ENCODE results near the gene HDAC4.

Gene HDAC4

DNA sequence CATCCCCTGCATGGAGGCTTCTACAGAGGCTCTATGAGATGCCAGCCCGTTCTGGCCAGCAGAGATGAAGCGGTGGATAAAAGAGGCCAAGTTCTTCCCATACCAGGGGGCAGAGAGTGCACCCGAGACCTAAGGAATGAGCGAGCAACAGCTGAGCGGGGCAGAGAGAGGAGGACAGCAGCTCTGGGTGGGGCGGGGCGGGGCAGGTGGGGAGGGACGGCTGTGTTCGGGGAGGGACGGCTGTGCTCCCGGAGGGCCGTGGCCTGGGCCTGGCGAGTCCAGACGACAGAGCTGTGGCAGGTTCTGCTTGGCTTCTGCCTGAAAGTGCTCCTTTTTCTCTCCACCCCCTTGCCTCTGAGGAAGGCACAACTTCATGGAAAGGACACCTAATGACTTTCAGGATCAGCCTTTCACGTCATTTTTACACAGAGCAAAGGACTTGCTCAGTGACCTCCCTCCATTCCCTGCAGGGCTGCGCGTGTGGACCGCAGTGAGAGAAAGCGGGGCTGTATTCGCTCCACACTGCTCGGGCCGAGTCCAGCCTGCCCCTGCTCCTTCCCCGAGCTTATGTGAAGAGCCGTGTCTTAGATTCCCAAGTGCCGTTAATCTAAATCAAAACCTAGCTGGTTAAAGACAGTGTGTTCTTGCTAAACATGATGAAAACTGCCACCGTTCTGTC is 232.9 kb downstream of the HDAC4 start:
- Histone ChIP-seq H3K27me3 (ENCODE audit: insufficient read depth, low read length, poor library complexity, severe bottlenecking) (no peaks in the 10 kb centered on the region), H3K9ac (ENCODE audit: low read depth, low read length, poor library complexity, severe bottlenecking) (no peak overlapping the region), H3K4me2 (ENCODE audit: low read depth, low read length, poor library complexity, severe bottlenecking) (no peak overlapping the region), H3K9me3 (ENCODE audit: insufficient read depth, low read depth, low read length) (peaks cover 12% of the 10 kb centered on the region; the same call in 1 of the 2 replicates), H3K36me3 (ENCODE audit: insufficient read depth, low read length) (peaks cover 11% of the 10 kb centered on the region; the same call in 1 of the 2 replicates), H3K4me3 (ENCODE audit: low read length, poor library complexity, severe bottlenecking) (no peak overlapping the region), H3K79me2 (ENCODE audit: insufficient read depth, low read length) (no peaks in the 10 kb centered on the region), H2AFZ (ENCODE audit: low read length) (no peak overlapping the region), H3K4me1 (ENCODE audit: insufficient read depth, low read length, poor library complexity, severe bottlenecking) (peaks cover 9% of the 10 kb centered on the region), H3K9me2 (replicated peaks; ENCODE audit: low read depth, low read length) (no peaks in the 10 kb centered on the region), H4K20me1 (ENCODE audit: insufficient read depth, low read length, poor library complexity, severe bottlenecking) (peaks cover 5% of the 10 kb centered on the region), H3F3A (ENCODE audit: low read depth) (no peaks in the 10 kb centered on the region)
- TF ChIP-seq, protein P1, sequence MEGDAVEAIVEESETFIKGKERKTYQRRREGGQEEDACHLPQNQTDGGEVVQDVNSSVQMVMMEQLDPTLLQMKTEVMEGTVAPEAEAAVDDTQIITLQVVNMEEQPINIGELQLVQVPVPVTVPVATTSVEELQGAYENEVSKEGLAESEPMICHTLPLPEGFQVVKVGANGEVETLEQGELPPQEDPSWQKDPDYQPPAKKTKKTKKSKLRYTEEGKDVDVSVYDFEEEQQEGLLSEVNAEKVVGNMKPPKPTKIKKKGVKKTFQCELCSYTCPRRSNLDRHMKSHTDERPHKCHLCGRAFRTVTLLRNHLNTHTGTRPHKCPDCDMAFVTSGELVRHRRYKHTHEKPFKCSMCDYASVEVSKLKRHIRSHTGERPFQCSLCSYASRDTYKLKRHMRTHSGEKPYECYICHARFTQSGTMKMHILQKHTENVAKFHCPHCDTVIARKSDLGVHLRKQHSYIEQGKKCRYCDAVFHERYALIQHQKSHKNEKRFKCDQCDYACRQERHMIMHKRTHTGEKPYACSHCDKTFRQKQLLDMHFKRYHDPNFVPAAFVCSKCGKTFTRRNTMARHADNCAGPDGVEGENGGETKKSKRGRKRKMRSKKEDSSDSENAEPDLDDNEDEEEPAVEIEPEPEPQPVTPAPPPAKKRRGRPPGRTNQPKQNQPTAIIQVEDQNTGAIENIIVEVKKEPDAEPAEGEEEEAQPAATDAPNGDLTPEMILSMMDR (conservative IDR thresholded peaks at IDR 0.05; ENCODE audit: low read length), result no peak
- TF ChIP-seq EZH2phosphoT487 (IDR thresholded peaks at IDR 0.05; ENCODE audit: borderline replicate concordance), result no peak

DNA sequence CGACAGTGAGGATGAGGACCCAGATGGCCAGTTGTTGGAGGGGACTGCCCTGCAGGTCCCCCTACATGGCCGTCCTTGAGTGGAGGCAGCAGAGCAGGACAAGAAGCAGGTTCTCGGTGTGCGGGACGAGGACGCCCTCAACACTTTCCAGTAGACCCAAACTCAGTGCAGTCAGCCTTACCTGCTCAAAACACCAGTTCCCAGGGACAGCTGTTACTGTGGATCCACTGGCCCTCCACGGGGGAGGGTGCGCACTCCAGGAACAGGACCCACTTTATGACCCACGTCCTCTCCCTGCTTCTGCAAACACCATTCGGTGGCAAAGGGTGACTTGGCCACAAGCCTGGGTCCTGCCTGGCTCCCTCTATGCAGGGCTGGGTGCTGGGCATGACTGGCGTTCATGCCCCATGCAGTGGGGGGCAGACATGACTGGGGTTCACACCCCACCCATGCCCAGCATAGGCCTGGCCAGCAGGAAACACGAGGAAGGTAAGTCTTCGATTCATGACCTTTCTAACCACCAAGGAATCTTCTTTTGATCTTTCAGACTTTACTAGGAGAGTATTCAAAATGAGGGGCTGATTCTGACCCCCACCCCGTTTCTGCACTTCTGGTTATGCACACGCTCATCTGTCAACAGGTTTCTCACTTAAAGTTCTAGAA is 233.7 kb downstream of the HDAC4 start:
- H3K4me3 ChIP-seq (ENCODE audit: low read length, poor library complexity, severe bottlenecking), result no peak overlapping the region
- H3K9me2 ChIP-seq (replicated peaks; ENCODE audit: low read depth, low read length), result no peaks in the 10 kb centered on the region
- peaks cover 9% of the 10 kb centered on the region for H3K4me1 ChIP-seq (ENCODE audit: insufficient read depth, low read length, poor library complexity, severe bottlenecking)
- TF ChIP-seq EZH2phosphoT487 (IDR thresholded peaks at IDR 0.05; ENCODE audit: borderline replicate concordance), result no peak
- TF ChIP-seq, protein P1 (conservative IDR thresholded peaks at IDR 0.05; ENCODE audit: low read length), result no peak
- no peaks in the 10 kb centered on the region for H3K27me3 ChIP-seq (ENCODE audit: insufficient read depth, low read length, poor library complexity, severe bottlenecking)
- no peaks in the 10 kb centered on the region for H3F3A ChIP-seq (ENCODE audit: low read depth)
- H3K36me3 ChIP-seq (ENCODE audit: insufficient read depth, low read length), result peaks cover 17% of the 10 kb centered on the region; the same call in 1 of the 2 replicates
- H3K4me2 ChIP-seq (ENCODE audit: low read depth, low read length, poor library complexity, severe bottlenecking), result no peak overlapping the region
- no peak overlapping the region for H2AFZ ChIP-seq (ENCODE audit: low read length)
- peaks cover 6% of the 10 kb centered on the region; the same call in 1 of the 2 replicates for H3K9me3 ChIP-seq (ENCODE audit: insufficient read depth, low read depth, low read length)
- no peak overlapping the region for H3K9ac ChIP-seq (ENCODE audit: low read depth, low read length, poor library complexity, severe bottlenecking)
- H3K79me2 ChIP-seq (ENCODE audit: insufficient read depth, low read length), result no peaks in the 10 kb centered on the region
- H4K20me1 ChIP-seq (ENCODE audit: insufficient read depth, low read length, poor library complexity, severe bottlenecking), result peaks cover 5% of the 10 kb centered on the region

DNA sequence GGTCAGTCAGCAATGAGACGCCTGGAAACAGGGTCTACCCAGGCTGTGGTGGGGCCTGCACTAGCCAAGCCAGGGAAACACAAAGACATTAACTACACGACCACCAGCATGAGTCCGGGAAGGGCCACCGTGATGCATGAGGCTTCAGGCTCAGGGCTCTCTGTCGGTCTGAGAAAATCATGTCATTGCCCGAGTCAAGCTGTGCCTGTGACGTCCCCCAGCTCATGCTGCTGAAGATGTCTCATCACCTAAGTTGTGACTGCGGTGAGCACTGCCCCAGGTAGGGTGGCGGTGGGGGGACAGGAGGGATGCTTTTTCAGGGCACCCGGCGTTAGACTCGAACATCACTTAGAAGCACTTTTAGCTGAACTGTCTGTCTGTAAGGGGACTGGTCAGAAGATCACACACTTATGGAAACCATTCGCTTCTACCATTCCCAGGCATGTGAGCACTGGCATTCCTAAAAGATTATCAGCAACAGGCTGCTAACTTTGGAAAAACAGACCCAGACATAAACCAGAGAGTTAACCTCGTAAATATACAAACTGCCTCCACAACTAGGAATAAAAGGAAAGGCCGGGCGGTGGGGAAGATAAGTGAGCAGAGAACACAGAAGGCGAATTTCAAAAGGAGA is 234.5 kb downstream of the HDAC4 start:
- H3K4me2 ChIP-seq (ENCODE audit: low read depth, low read length, poor library complexity, severe bottlenecking), result no peak overlapping the region
- no peak overlapping the region for H3K4me3 ChIP-seq (ENCODE audit: low read length, poor library complexity, severe bottlenecking)
- H3F3A ChIP-seq (ENCODE audit: low read depth), result no peaks in the 10 kb centered on the region
- H3K9me3 ChIP-seq (ENCODE audit: insufficient read depth, low read depth, low read length), result no peaks in the 10 kb centered on the region
- H3K36me3 ChIP-seq (ENCODE audit: insufficient read depth, low read length), result peaks cover 17% of the 10 kb centered on the region; the same call in 1 of the 2 replicates
- peaks cover 5% of the 10 kb centered on the region for H4K20me1 ChIP-seq (ENCODE audit: insufficient read depth, low read length, poor library complexity, severe bottlenecking)
- peaks cover 9% of the 10 kb centered on the region for H3K4me1 ChIP-seq (ENCODE audit: insufficient read depth, low read length, poor library complexity, severe bottlenecking)
- no peaks in the 10 kb centered on the region for H3K79me2 ChIP-seq (ENCODE audit: insufficient read depth, low read length)
- H3K9ac ChIP-seq (ENCODE audit: low read depth, low read length, poor library complexity, severe bottlenecking), result no peak overlapping the region
- no peaks in the 10 kb centered on the region for H3K27me3 ChIP-seq (ENCODE audit: insufficient read depth, low read length, poor library complexity, severe bottlenecking)
- H3K9me2 ChIP-seq (replicated peaks; ENCODE audit: low read depth, low read length), result no peaks in the 10 kb centered on the region
- H2AFZ ChIP-seq (ENCODE audit: low read length), result no peak overlapping the region
- TF ChIP-seq, protein P1 (conservative IDR thresholded peaks at IDR 0.05; ENCODE audit: low read length), result no peak
- no peak for TF ChIP-seq EZH2phosphoT487 (IDR thresholded peaks at IDR 0.05; ENCODE audit: borderline replicate concordance)

Data from Loucy (cell line).